ENCODE results near the gene ZXDC.

The ZXDC gene

GRCh38 chr3:126482503-126483255 is 7.0 kb upstream of the ZXDC start:
- no peaks in the 10 kb centered on the region for H3K9me3 Mint-ChIP-seq
- peaks cover 5 to 10% of the 10 kb centered on the region in 2 donors for H3K4me1 Mint-ChIP-seq (ENCODE audit: low read depth in 2 of 2)
- H3K36me3 Mint-ChIP-seq (ENCODE audit: insufficient read depth): peaks cover 9% of the 10 kb centered on the region
- DNase-seq: no peak
- no peak overlapping the region for H3K4me3 Mint-ChIP-seq
- ATAC-seq (replicated peaks): no peak
- H3K27ac Mint-ChIP-seq: peak overlapping the region in 1 of 2 donors; percentile 66
- no peaks in the 10 kb centered on the region for H3K27me3 Mint-ChIP-seq

- H3K27ac Mint-ChIP-seq: no peak overlapping the region
- no peaks in the 10 kb centered on the region for H3K9me3 Mint-ChIP-seq
- no peak for ATAC-seq (replicated peaks)
- H3K36me3 Mint-ChIP-seq (ENCODE audit: insufficient read depth): peaks cover 12% of the 10 kb centered on the region
- H3K4me1 Mint-ChIP-seq (ENCODE audit: low read depth in 2 of 2): peaks cover 5 to 6% of the 10 kb centered on the region in 2 donors
- no peaks in the 10 kb centered on the region for H3K27me3 Mint-ChIP-seq
- no peak overlapping the region for H3K4me3 Mint-ChIP-seq
- DNase-seq: no peak
Measured at GRCh38 chr3:126481808-126482502, 6.3 kb upstream of the ZXDC start.

GRCh38 chr3:126480861-126481260 is 5.2 kb upstream of the ZXDC start:
- ATAC-seq (replicated peaks): no peak
- Mint-ChIP-seq H3K27ac (peak overlapping the region in 1 of 2 donors; percentile 25), H3K9me3 (no peaks in the 10 kb centered on the region), H3K4me1 (ENCODE audit: low read depth in 2 of 2) (peaks cover 4% of the 10 kb centered on the region in 2 donors), H3K27me3 (no peaks in the 10 kb centered on the region), H3K4me3 (no peak overlapping the region), H3K36me3 (ENCODE audit: insufficient read depth) (peaks cover 20% of the 10 kb centered on the region)
- no peak for DNase-seq

GRCh38 chr3:126480206-126480605 is 4.5 kb upstream of the ZXDC start:
- Mint-ChIP-seq H3K27ac (peak overlapping the region in 1 of 2 donors; percentile 25), H3K4me3 (no peak overlapping the region), H3K36me3 (ENCODE audit: insufficient read depth) (peaks cover 20% of the 10 kb centered on the region), H3K9me3 (no peaks in the 10 kb centered on the region), H3K4me1 (ENCODE audit: low read depth in 2 of 2) (peaks cover 4% of the 10 kb centered on the region in 2 donors), H3K27me3 (no peaks in the 10 kb centered on the region)
- no peak for ATAC-seq (replicated peaks)
- no peak for DNase-seq

GRCh38 chr3:126479642-126480041 is 4.0 kb upstream of the ZXDC start:
- Mint-ChIP-seq H3K27ac (no peak overlapping the region), H3K4me3 (no peak overlapping the region), H3K9me3 (no peaks in the 10 kb centered on the region), H3K36me3 (ENCODE audit: insufficient read depth) (peaks cover 20% of the 10 kb centered on the region), H3K4me1 (ENCODE audit: low read depth in 2 of 2) (peaks cover 6 to 7% of the 10 kb centered on the region in 2 donors), H3K27me3 (no peaks in the 10 kb centered on the region)
- DNase-seq (no peak), ATAC-seq (replicated peaks) (no peak)

GRCh38 chr3:126478581-126479310 is 3.1 kb upstream of the ZXDC start:
- no peak overlapping the region for H3K4me3 Mint-ChIP-seq
- no peaks in the 10 kb centered on the region for H3K9me3 Mint-ChIP-seq
- peaks cover 21% of the 10 kb centered on the region for H3K36me3 Mint-ChIP-seq (ENCODE audit: insufficient read depth)
- no peaks in the 10 kb centered on the region for H3K27me3 Mint-ChIP-seq
- H3K27ac Mint-ChIP-seq: no peak overlapping the region
- DNase-seq: no peak
- H3K4me1 Mint-ChIP-seq (ENCODE audit: low read depth in 2 of 2): peaks cover 14 to 15% of the 10 kb centered on the region in 2 donors
- ATAC-seq (replicated peaks): no peak

GRCh38 chr3:126477061-126477380 is 1.3 kb upstream of the ZXDC start:
- peak overlapping the region; percentile 68 to 76 for H3K4me3 Mint-ChIP-seq
- ATAC-seq (replicated peaks) (no peak), DNase-seq (no peak)
- peak overlapping the region in 1 of 2 donors; percentile 56 for H3K27ac Mint-ChIP-seq
- no peaks in the 10 kb centered on the region for H3K27me3 Mint-ChIP-seq
- no peaks in the 10 kb centered on the region for H3K9me3 Mint-ChIP-seq
- peaks cover 31% of the 10 kb centered on the region in 2 donors for H3K4me1 Mint-ChIP-seq (ENCODE audit: low read depth in 2 of 2)
- peaks cover 34% of the 10 kb centered on the region for H3K36me3 Mint-ChIP-seq (ENCODE audit: insufficient read depth)

- peaks cover 40% of the 10 kb centered on the region for H3K36me3 Mint-ChIP-seq (ENCODE audit: insufficient read depth)
- H3K9me3 Mint-ChIP-seq: no peaks in the 10 kb centered on the region
- H3K4me1 Mint-ChIP-seq (ENCODE audit: low read depth in 2 of 2): peaks cover 31% of the 10 kb centered on the region in 2 donors
- no peaks in the 10 kb centered on the region for H3K27me3 Mint-ChIP-seq
- DNase-seq (peak in 1 of 3 experiments; percentile 56), ATAC-seq (replicated peaks) (peak; percentile 32)
- H3K27ac Mint-ChIP-seq: peak overlapping the region; percentile 56 to 65
- H3K4me3 Mint-ChIP-seq: peak overlapping the region; percentile 68 to 76
Measured at GRCh38 chr3:126476166-126477060, 722 bp upstream of the ZXDC start.

GRCh38 chr3:126474498-126475412 is 936 bp downstream of the ZXDC start:
- peak; percentile 4 for ATAC-seq (replicated peaks)
- H3K4me3 Mint-ChIP-seq: peak overlapping the region; percentile 68 to 76
- DNase-seq: peak in 2 of 3 experiments; percentile 9 to 10
- H3K27me3 Mint-ChIP-seq: no peaks in the 10 kb centered on the region
- H3K27ac Mint-ChIP-seq: peak overlapping the region; percentile 78 to 86
- peaks cover 35% of the 10 kb centered on the region in 2 donors for H3K4me1 Mint-ChIP-seq (ENCODE audit: low read depth in 2 of 2)
- no peaks in the 10 kb centered on the region for H3K9me3 Mint-ChIP-seq
- peaks cover 53% of the 10 kb centered on the region for H3K36me3 Mint-ChIP-seq (ENCODE audit: insufficient read depth)

- no peak for ATAC-seq (replicated peaks)
- H3K27ac Mint-ChIP-seq: peak overlapping the region; percentile 65 to 79
- no peaks in the 10 kb centered on the region for H3K9me3 Mint-ChIP-seq
- H3K4me1 Mint-ChIP-seq (ENCODE audit: low read depth in 2 of 2): peaks cover 46 to 48% of the 10 kb centered on the region in 2 donors
- peak overlapping the region; percentile 68 to 76 for H3K4me3 Mint-ChIP-seq
- H3K27me3 Mint-ChIP-seq: no peaks in the 10 kb centered on the region
- no peak for DNase-seq
- peaks cover 65% of the 10 kb centered on the region for H3K36me3 Mint-ChIP-seq (ENCODE audit: insufficient read depth)
Measured at GRCh38 chr3:126473292-126474168, 2.2 kb downstream of the ZXDC start.

GRCh38 chr3:126472277-126473006 is 3.2 kb downstream of the ZXDC start:
- Mint-ChIP-seq H3K4me3 (peak overlapping the region; percentile 68 to 76), H3K4me1 (ENCODE audit: low read depth in 2 of 2) (peaks cover 50 to 52% of the 10 kb centered on the region in 2 donors), H3K27ac (peak overlapping the region; percentile 65 to 79), H3K36me3 (ENCODE audit: insufficient read depth) (peaks cover 76% of the 10 kb centered on the region), H3K27me3 (no peaks in the 10 kb centered on the region), H3K9me3 (no peaks in the 10 kb centered on the region)
- DNase-seq: no peak
- ATAC-seq (replicated peaks): no peak

Measured in effector memory CD8-positive, alpha-beta T cell (primary cell).